ENCODE data around the gene MYO1D. TPM values are rescaled to one million over a fixed set of nuclear protein-coding genes. Genes with fewer than 3 reads are reported as not detected.
"Not testable (repeated sequence)": the region's sequence is repeated elsewhere in the genome, so short reads cannot be mapped to it uniquely, and the experiment has no call there.

MYO1D gene
- total and polyA plus RNA-seq, 5 experiments from 2014 or later: 1.3 to 9.7 (median 3.1) TPM

GRCh38 chr17:32658470-32659418, 218.2 kb downstream of the MYO1D start:
- H3K4me3 Mint-ChIP-seq: no peak overlapping the region

GRCh38 chr17:32656886-32657285, 220.0 kb downstream of the MYO1D start:
- H3K4me1 Mint-ChIP-seq: no peaks in the 10 kb centered on the region
- no peak overlapping the region for H3K4me3 Mint-ChIP-seq
- H3K9me3 Mint-ChIP-seq: peaks cover 0 to 4% (median 0%) of the 10 kb centered on the region in 9 donors
- H3K27me3 Mint-ChIP-seq: peaks cover 0 to 3% (median 0%) of the 10 kb centered on the region in 5 donors
- H3K36me3 Mint-ChIP-seq: peaks cover 3 to 25% (median 22%) of the 10 kb centered on the region in 3 donors
- DNase-seq (no peak), ATAC-seq (no peak)
- POLR2A ChIA-PET: no interaction called here
- H3K27ac Mint-ChIP-seq: no peak overlapping the region

More at GRCh38 chr17:32658470-32659418, 218.2 kb downstream of the MYO1D start:
- Mint-ChIP-seq H3K36me3 (peaks cover 0 to 13% (median 11%) of the 10 kb centered on the region in 3 donors), H3K27me3 (peaks cover 0 to 3% (median 0%) of the 10 kb centered on the region in 5 donors), H3K9me3 (no peaks in the 10 kb centered on the region), H3K4me1 (no peaks in the 10 kb centered on the region), H3K27ac (no peak overlapping the region)
- DNase-seq (no peak), ATAC-seq (no peak)
- POLR2A ChIA-PET: interaction anchor here (0.6 kb wide), 1 partner anchor 35 kb away, joined by 6 read pairs; no protein-coding TSS in a partner anchor

GRCh38 chr17:32654324-32654723, 222.6 kb downstream of the MYO1D start:
- Mint-ChIP-seq H3K4me3 (no peak overlapping the region), H3K36me3 (peaks cover 23 to 46% (median 39%) of the 10 kb centered on the region in 3 donors), H3K4me1 (no peaks in the 10 kb centered on the region), H3K27me3 (peaks cover 0 to 4% (median 0%) of the 10 kb centered on the region in 5 donors), H3K27ac (no peak overlapping the region), H3K9me3 (peaks cover 14 to 27% (median 20%) of the 10 kb centered on the region in 9 donors)
- DNase-seq (no peak), ATAC-seq (no peak)
- POLR2A ChIA-PET: no interaction called here

GRCh38 chr17:32651084-32651483, 225.8 kb downstream of the MYO1D start:
- no peak for ATAC-seq
- DNase-seq: no peak
- Mint-ChIP-seq H3K4me1 (no peaks in the 10 kb centered on the region), H3K9me3 (peaks cover 14 to 34% (median 23%) of the 10 kb centered on the region in 9 donors), H3K27me3 (peaks cover 0 to 4% (median 0%) of the 10 kb centered on the region in 5 donors), H3K4me3 (no peak overlapping the region), H3K27ac (no peak overlapping the region), H3K36me3 (peaks cover 29 to 50% (median 39%) of the 10 kb centered on the region in 3 donors)
- POLR2A ChIA-PET: no interaction called here

GRCh38 chr17:32648450-32648849, 228.5 kb downstream of the MYO1D start:
- no peak for DNase-seq
- no peak for ATAC-seq
- POLR2A ChIA-PET: no interaction called here
- H3K4me1 Mint-ChIP-seq: no peaks in the 10 kb centered on the region
- peaks cover 29 to 47% (median 29%) of the 10 kb centered on the region in 3 donors for H3K36me3 Mint-ChIP-seq
- no peak overlapping the region for H3K4me3 Mint-ChIP-seq
- H3K9me3 Mint-ChIP-seq: peaks cover 14 to 34% (median 23%) of the 10 kb centered on the region in 9 donors
- H3K27me3 Mint-ChIP-seq: peaks cover 0 to 7% (median 0%) of the 10 kb centered on the region in 5 donors
- no peak overlapping the region for H3K27ac Mint-ChIP-seq

- no peak overlapping the region for H3K4me3 Mint-ChIP-seq
- H3K27ac Mint-ChIP-seq: no peak overlapping the region
- H3K9me3 Mint-ChIP-seq: peaks cover 14 to 32% (median 22%) of the 10 kb centered on the region in 9 donors
- DNase-seq (no peak), ATAC-seq (no peak)
- peaks cover 0 to 7% (median 0%) of the 10 kb centered on the region in 5 donors for H3K27me3 Mint-ChIP-seq
- POLR2A ChIA-PET: interaction anchor here (0.6 kb wide), 1 partner anchor 85 kb away, joined by 4 read pairs; no protein-coding TSS in a partner anchor
- peaks cover 22 to 37% (median 27%) of the 10 kb centered on the region in 3 donors for H3K36me3 Mint-ChIP-seq
- no peaks in the 10 kb centered on the region for H3K4me1 Mint-ChIP-seq
These were observed 230.0 kb downstream of the MYO1D start for GRCh38 chr17:32646941-32647340.

- DNase-seq, H3K27ac Mint-ChIP-seq, POLR2A ChIA-PET, H3K27me3 Mint-ChIP-seq, H3K4me1 Mint-ChIP-seq, H3K4me3 Mint-ChIP-seq, H3K9me3 Mint-ChIP-seq, ATAC-seq: not testable (repeated sequence)
- peaks cover 0 to 13% (median 5%) of the 10 kb centered on the region in 3 donors for H3K36me3 Mint-ChIP-seq
These were observed 235.4 kb downstream of the MYO1D start for GRCh38 chr17:32641514-32641913.

GRCh38 chr17:32636598-32637218, 240.2 kb downstream of the MYO1D start:
- H3K9me3 Mint-ChIP-seq: peaks cover 0 to 5% (median 2%) of the 10 kb centered on the region in 9 donors
- no peak overlapping the region for H3K4me3 Mint-ChIP-seq
- H3K36me3 Mint-ChIP-seq: peaks cover 0 to 5% (median 0%) of the 10 kb centered on the region in 3 donors
- no peak for DNase-seq
- POLR2A ChIA-PET: no interaction called here
- H3K27ac Mint-ChIP-seq: no peak overlapping the region
- H3K27me3 Mint-ChIP-seq: no peaks in the 10 kb centered on the region
- no peak for ATAC-seq
- H3K4me1 Mint-ChIP-seq: no peaks in the 10 kb centered on the region

- Mint-ChIP-seq H3K4me3 (no peak overlapping the region), H3K27ac (no peak overlapping the region), H3K36me3 (peaks cover 0 to 5% (median 0%) of the 10 kb centered on the region in 3 donors), H3K4me1 (no peaks in the 10 kb centered on the region), H3K27me3 (no peaks in the 10 kb centered on the region), H3K9me3 (no peaks in the 10 kb centered on the region)
- no peak for DNase-seq
- ATAC-seq: no peak
- POLR2A ChIA-PET: no interaction called here
These were observed 242.8 kb downstream of the MYO1D start for GRCh38 chr17:32634167-32634566.

- DNase-seq (no peak), ATAC-seq (no peak)
- Mint-ChIP-seq H3K4me1 (no peaks in the 10 kb centered on the region), H3K4me3 (no peak overlapping the region), H3K27ac (no peak overlapping the region), H3K27me3 (peaks cover 0 to 2% (median 0%) of the 10 kb centered on the region in 5 donors), H3K36me3 (no peaks in the 10 kb centered on the region), H3K9me3 (no peaks in the 10 kb centered on the region)
- POLR2A ChIA-PET: no interaction called here
These were observed 245.4 kb downstream of the MYO1D start for GRCh38 chr17:32631341-32632096.

GRCh38 chr17:32629563-32630190, 247.2 kb downstream of the MYO1D start:
- Mint-ChIP-seq H3K9me3 (no peaks in the 10 kb centered on the region), H3K27ac (no peak overlapping the region), H3K36me3 (no peaks in the 10 kb centered on the region), H3K4me3 (no peak overlapping the region), H3K27me3 (peaks cover 0 to 2% (median 0%) of the 10 kb centered on the region in 5 donors), H3K4me1 (no peaks in the 10 kb centered on the region)
- ATAC-seq: no peak
- POLR2A ChIA-PET: no interaction called here
- no peak for DNase-seq

All from naive thymus-derived CD8-positive, alpha-beta T cell (primary cell).